Measurements from ENCODE around the gene LATS1. TPM values are rescaled to one million over a fixed set of nuclear protein-coding genes. Genes with fewer than 3 reads are reported as not detected.
A peak's percentile ranks its signal among the peaks of the same experiment; 100 is the strongest.
"Not testable (repeated sequence)": the region's sequence is repeated elsewhere in the genome, so short reads cannot be mapped to it uniquely, and the experiment has no call there.

The LATS1 gene
- total and polyA plus RNA-seq, 5 donors from 2014 or later = 8.9 to 40.9 (median 12.4) TPM

GRCh38 chr6:149746147-149746946 is 28.4 kb upstream of the LATS1 start, which contains the start of gene NUP43:
NUP43 (minus strand) TSS chr6:149746529; CDS start chr6:149746495, 34 bp downstream.
- peaks cover 13% of the 10 kb centered on the region for H3K36me3 ChIP-seq (ENCODE audit: control insufficient read depth, insufficient read depth, low read length)
- peaks cover 7% of the 10 kb centered on the region for H3K36me3 Mint-ChIP-seq
- peak within 1 kb of the TSS; percentile 95 to 98 (median 98) for H3K27ac Mint-ChIP-seq
- H3K9me3 Mint-ChIP-seq = no peaks in the 10 kb centered on the region
- H3K4me3 Mint-ChIP-seq = peak within 1 kb of the TSS; percentile 89 to 98 (median 97)
- no peaks in the 10 kb centered on the region for H3K27me3 Mint-ChIP-seq
- peak; percentile 75 to 76 for ATAC-seq (ENCODE audit: low read depth in 2 of 2)
- no peaks in the 10 kb centered on the region for H3K27me3 ChIP-seq (ENCODE audit: control insufficient read depth, insufficient read depth, low read length)
- peak within 1 kb of the TSS; percentile 71 for H3K27ac ChIP-seq (ENCODE audit: insufficient read depth, low read length, poor library complexity, severe bottlenecking)
- peaks cover 15 to 48% (median 29%) of the 10 kb centered on the region in 4 donors for H3K4me1 Mint-ChIP-seq
- peak within 1 kb of the TSS; percentile 98 for H3K4me3 ChIP-seq (ENCODE audit: low read depth, low read length)
- peaks cover 34% of the 10 kb centered on the region for H3K4me1 ChIP-seq (ENCODE audit: control insufficient read depth, insufficient read depth, low read length, poor library complexity, severe bottlenecking)
- no peaks in the 10 kb centered on the region for H3K9me3 ChIP-seq (ENCODE audit: control insufficient read depth in 2 of 2, low read length in 2 of 2)
- DNase-seq = peak; percentile 82 to 98 (median 91)

DNA sequence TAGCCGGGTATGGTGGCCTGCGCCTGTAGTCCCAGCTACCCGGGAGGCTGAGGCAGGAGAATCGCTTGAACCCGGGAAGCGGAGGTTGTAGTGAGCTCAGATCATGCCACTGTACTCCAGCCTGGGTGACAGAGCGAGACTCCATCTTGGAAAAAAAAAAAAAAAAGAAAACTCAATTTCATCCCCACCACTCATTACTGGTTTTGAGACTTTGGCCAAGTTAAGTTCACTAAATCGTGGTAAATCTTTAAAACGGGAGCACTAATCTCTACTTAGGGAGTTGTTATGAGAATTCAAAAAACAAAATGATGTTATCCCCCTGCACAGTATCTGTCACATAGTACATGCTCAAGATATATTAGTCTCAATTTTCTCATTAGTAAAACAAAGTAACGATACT is 27.4 kb upstream of the LATS1 start:
- DNase-seq; H3K27me3 ChIP-seq (ENCODE audit: control insufficient read depth, insufficient read depth, low read length); H3K27ac ChIP-seq (ENCODE audit: insufficient read depth, low read length, poor library complexity, severe bottlenecking); H3K9me3 ChIP-seq (ENCODE audit: control insufficient read depth in 2 of 2, low read length in 2 of 2); H3K9me3 Mint-ChIP-seq; H3K27me3 Mint-ChIP-seq; ATAC-seq (ENCODE audit: low read depth in 2 of 2): not testable (repeated sequence)
- Histone ChIP-seq H3K4me3 (ENCODE audit: low read depth, low read length) (peak overlapping the region; percentile 98), H3K4me1 (ENCODE audit: control insufficient read depth, insufficient read depth, low read length, poor library complexity, severe bottlenecking) (peaks cover 25% of the 10 kb centered on the region), H3K36me3 (ENCODE audit: control insufficient read depth, insufficient read depth, low read length) (peaks cover 24% of the 10 kb centered on the region)
- Mint-ChIP-seq H3K4me1 (peaks cover 17 to 44% (median 27%) of the 10 kb centered on the region in 4 donors), H3K4me3 (peak overlapping the region; percentile 89 to 98 (median 97)), H3K27ac (peak overlapping the region; percentile 95 to 98 (median 98)), H3K36me3 (peaks cover 14% of the 10 kb centered on the region)

DNA sequence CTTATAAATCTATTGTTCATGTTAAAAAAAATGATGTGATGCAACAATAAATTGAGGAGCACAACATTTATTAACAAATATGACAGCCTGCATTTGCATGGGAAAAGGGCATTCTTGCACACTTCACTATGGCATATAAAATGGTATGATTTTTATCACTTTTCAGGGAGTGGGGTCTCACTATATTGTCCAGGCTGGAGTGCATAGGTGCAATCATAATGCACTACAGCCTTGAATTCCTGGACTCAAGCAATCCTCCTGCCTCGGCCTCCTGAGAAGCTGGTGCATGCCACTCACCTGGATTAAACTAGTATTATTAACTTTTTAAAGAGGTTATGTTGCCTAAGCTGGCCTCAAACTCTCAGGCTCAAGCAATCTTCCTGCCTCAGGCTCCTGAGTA is 17.0 kb upstream of the LATS1 start:
- Mint-ChIP-seq H3K9me3 (no peaks in the 10 kb centered on the region), H3K27ac (no peak overlapping the region), H3K36me3 (peaks cover 27% of the 10 kb centered on the region), H3K4me1 (peaks cover 3 to 6% (median 4%) of the 10 kb centered on the region in 4 donors), H3K27me3 (no peaks in the 10 kb centered on the region), H3K4me3 (no peak overlapping the region)
- Histone ChIP-seq H3K4me3 (ENCODE audit: low read depth, low read length) (no peak overlapping the region), H3K27ac (ENCODE audit: insufficient read depth, low read length, poor library complexity, severe bottlenecking) (no peak overlapping the region), H3K9me3 (ENCODE audit: control insufficient read depth in 2 of 2, low read length in 2 of 2) (no peaks in the 10 kb centered on the region), H3K36me3 (ENCODE audit: control insufficient read depth, insufficient read depth, low read length) (peaks cover 71% of the 10 kb centered on the region), H3K27me3 (ENCODE audit: control insufficient read depth, insufficient read depth, low read length) (no peaks in the 10 kb centered on the region), H3K4me1 (ENCODE audit: control insufficient read depth, insufficient read depth, low read length, poor library complexity, severe bottlenecking) (no peaks in the 10 kb centered on the region)
- DNase-seq = no peak
- no peak for ATAC-seq (ENCODE audit: low read depth in 2 of 2)

DNA sequence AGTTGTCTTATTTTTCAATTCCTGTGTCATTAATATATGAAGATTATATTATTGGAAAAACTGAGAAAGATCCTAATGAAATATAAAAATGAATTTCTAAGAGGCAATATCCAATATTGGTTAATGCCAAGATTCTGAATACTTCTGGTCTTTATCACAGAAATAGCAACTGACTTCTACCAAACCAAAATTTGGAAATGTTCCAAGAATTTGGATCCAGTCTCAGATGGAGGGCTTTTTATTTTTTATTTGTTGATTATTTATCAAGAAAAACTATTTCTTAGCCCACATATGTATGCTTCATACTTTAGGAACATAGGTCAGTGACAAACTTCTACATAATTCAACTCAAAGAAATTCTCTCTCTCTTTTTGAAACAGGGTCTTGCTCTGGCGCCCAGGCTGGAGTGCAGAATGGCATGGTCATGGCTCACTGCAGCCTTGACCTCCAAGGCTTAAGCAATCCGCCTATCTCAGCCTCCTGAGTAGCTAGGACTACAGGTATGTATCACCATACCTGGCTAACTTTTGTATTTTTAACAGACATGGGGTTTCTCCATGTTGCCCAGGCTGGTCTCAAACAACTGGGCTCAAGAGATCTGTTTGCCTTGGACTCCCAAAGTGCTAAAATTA is 15.3 kb upstream of the LATS1 start:
- no peak for ATAC-seq (ENCODE audit: low read depth in 2 of 2)
- peaks cover 74% of the 10 kb centered on the region for H3K36me3 ChIP-seq (ENCODE audit: control insufficient read depth, insufficient read depth, low read length)

DNA sequence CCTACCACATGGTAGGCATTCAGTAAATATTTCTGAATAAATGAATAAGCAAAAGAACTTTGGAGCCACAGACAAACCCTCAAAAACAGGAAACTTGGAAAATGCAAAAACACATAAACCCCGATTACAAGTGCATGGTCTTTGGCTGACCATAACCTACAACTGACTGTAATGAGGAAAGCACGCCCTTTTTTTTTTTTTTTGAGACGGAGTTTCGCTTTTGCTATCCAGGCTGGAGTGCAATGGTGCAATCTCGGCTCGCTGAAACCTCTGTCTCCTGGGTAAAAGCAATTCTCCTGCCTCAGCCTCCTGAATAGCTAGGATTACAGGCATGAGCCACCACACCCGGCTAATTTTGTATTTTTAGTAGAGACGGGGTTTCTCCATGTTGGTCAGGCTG is 11.9 kb upstream of the LATS1 start:
- no peak overlapping the region for H3K4me3 ChIP-seq (ENCODE audit: low read depth, low read length)
- Mint-ChIP-seq H3K4me1 (peaks cover 0 to 16% (median 7%) of the 10 kb centered on the region in 4 donors), H3K36me3 (peaks cover 22% of the 10 kb centered on the region), H3K9me3 (no peaks in the 10 kb centered on the region), H3K4me3 (no peak overlapping the region), H3K27ac (peak overlapping the region in 1 of 3 donors; percentile 26), H3K27me3 (no peaks in the 10 kb centered on the region)
- DNase-seq = no peak
- H3K27me3 ChIP-seq (ENCODE audit: control insufficient read depth, insufficient read depth, low read length) = no peaks in the 10 kb centered on the region
- H3K9me3 ChIP-seq (ENCODE audit: control insufficient read depth in 2 of 2, low read length in 2 of 2) = no peaks in the 10 kb centered on the region
- no peak overlapping the region for H3K27ac ChIP-seq (ENCODE audit: insufficient read depth, low read length, poor library complexity, severe bottlenecking)
- H3K4me1 ChIP-seq (ENCODE audit: control insufficient read depth, insufficient read depth, low read length, poor library complexity, severe bottlenecking) = no peaks in the 10 kb centered on the region
- peaks cover 59% of the 10 kb centered on the region for H3K36me3 ChIP-seq (ENCODE audit: control insufficient read depth, insufficient read depth, low read length)
- ATAC-seq (ENCODE audit: low read depth in 2 of 2) = no peak

More for the DNA sequence above, 15.3 kb upstream of the LATS1 start:
- Histone ChIP-seq H3K9me3 (ENCODE audit: control insufficient read depth in 2 of 2, low read length in 2 of 2) (no peaks in the 10 kb centered on the region), H3K27me3 (ENCODE audit: control insufficient read depth, insufficient read depth, low read length) (no peaks in the 10 kb centered on the region), H3K4me3 (ENCODE audit: low read depth, low read length) (no peak overlapping the region), H3K27ac (ENCODE audit: insufficient read depth, low read length, poor library complexity, severe bottlenecking) (no peak overlapping the region), H3K4me1 (ENCODE audit: control insufficient read depth, insufficient read depth, low read length, poor library complexity, severe bottlenecking) (no peaks in the 10 kb centered on the region)
- Mint-ChIP-seq H3K4me3 (no peak overlapping the region), H3K36me3 (peaks cover 25% of the 10 kb centered on the region), H3K27ac (no peak overlapping the region), H3K4me1 (peaks cover 0 to 11% (median 5%) of the 10 kb centered on the region in 4 donors), H3K27me3 (no peaks in the 10 kb centered on the region), H3K9me3 (no peaks in the 10 kb centered on the region)
- DNase-seq = no peak

DNA sequence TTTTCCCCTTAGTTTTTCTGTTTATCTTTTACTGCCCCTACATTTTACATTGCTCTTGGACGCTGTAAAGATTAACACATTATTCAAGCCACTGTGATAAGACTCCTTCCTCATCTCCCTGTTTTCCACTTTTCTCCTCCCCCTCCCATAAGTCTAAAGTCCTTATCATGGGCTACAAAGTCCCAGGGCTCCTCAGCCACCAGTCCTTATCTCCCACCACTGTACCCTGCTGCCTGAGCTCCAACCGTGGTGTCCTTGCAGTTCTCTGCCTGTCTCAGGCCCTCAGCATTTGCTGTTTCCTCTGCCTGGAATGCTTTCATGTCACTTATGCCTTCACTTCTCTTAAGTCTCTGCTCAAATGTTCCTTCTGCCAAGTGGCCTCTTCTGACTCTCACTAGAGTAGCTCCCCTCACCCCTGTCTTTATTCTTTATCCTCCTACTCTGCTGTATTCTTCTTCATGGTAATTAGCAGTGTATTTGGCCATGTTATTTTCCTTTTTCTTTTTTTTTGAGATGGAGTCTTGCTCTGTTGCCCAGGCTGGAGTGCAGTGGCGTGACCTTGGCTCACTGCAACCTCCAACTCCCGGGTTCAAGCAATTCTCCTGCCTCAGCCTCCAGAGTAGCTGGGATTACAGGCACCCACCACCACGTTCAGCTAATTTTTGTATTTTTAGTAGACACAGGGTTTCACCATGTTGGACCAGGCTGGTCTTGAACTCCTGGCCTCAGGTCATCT is 10.8 kb upstream of the LATS1 start:
- no peaks in the 10 kb centered on the region for H3K27me3 ChIP-seq (ENCODE audit: control insufficient read depth, insufficient read depth, low read length)
- ATAC-seq (ENCODE audit: low read depth in 2 of 2) = no peak
- H3K27me3 Mint-ChIP-seq = no peaks in the 10 kb centered on the region
- no peaks in the 10 kb centered on the region for H3K4me1 ChIP-seq (ENCODE audit: control insufficient read depth, insufficient read depth, low read length, poor library complexity, severe bottlenecking)
- no peak for DNase-seq
- H3K27ac Mint-ChIP-seq = peak overlapping the region; percentile 60 to 84 (median 75)
- H3K27ac ChIP-seq (ENCODE audit: insufficient read depth, low read length, poor library complexity, severe bottlenecking) = no peak overlapping the region
- H3K4me3 Mint-ChIP-seq = peak overlapping the region in 3 of 4 donors; percentile 38 to 40 (median 39)
- peaks cover 25% of the 10 kb centered on the region for H3K36me3 Mint-ChIP-seq
- no peaks in the 10 kb centered on the region for H3K9me3 ChIP-seq (ENCODE audit: control insufficient read depth in 2 of 2, low read length in 2 of 2)
- no peaks in the 10 kb centered on the region for H3K9me3 Mint-ChIP-seq
- H3K36me3 ChIP-seq (ENCODE audit: control insufficient read depth, insufficient read depth, low read length) = peaks cover 57% of the 10 kb centered on the region
- no peak overlapping the region for H3K4me3 ChIP-seq (ENCODE audit: low read depth, low read length)
- peaks cover 4 to 20% (median 11%) of the 10 kb centered on the region in 4 donors for H3K4me1 Mint-ChIP-seq

- Mint-ChIP-seq H3K27me3 (no peaks in the 10 kb centered on the region), H3K4me3 (peak overlapping the region in 2 of 4 donors; percentile 38 to 40), H3K36me3 (peaks cover 21% of the 10 kb centered on the region), H3K4me1 (peaks cover 4 to 21% (median 11%) of the 10 kb centered on the region in 4 donors), H3K27ac (peak overlapping the region in 2 of 3 donors; percentile 75 to 84), H3K9me3 (no peaks in the 10 kb centered on the region)
- H3K36me3 ChIP-seq (ENCODE audit: control insufficient read depth, insufficient read depth, low read length) = peaks cover 51% of the 10 kb centered on the region
- ATAC-seq (ENCODE audit: low read depth in 2 of 2) (peak in 1 of 2 donors; percentile 22), DNase-seq (peak in 1 of 3 donors; percentile 39)
- H3K9me3 ChIP-seq (ENCODE audit: control insufficient read depth in 2 of 2, low read length in 2 of 2) = no peaks in the 10 kb centered on the region
- H3K27ac ChIP-seq (ENCODE audit: insufficient read depth, low read length, poor library complexity, severe bottlenecking) = no peak overlapping the region
- no peaks in the 10 kb centered on the region for H3K27me3 ChIP-seq (ENCODE audit: control insufficient read depth, insufficient read depth, low read length)
- no peak overlapping the region for H3K4me3 ChIP-seq (ENCODE audit: low read depth, low read length)
- H3K4me1 ChIP-seq (ENCODE audit: control insufficient read depth, insufficient read depth, low read length, poor library complexity, severe bottlenecking) = no peaks in the 10 kb centered on the region
Measured at GRCh38 chr6:149727793-149728498, 10.0 kb upstream of the LATS1 start.
